ENCODE data around the gene TYMS. TPM values are rescaled to one million over a fixed set of nuclear protein-coding genes. Genes with fewer than 3 reads are reported as not detected.

Gene TYMS
- total and polyA plus RNA-seq, 10 of the 15 experiments (the other 5 are each of a cell fraction or from before 2014, with no cell fraction given), result 34.8 to 524 (median 219) TPM

GRCh38 chr18:657311-658000 is at the start of gene TYMS (continued):
- peak; percentile 54; the same call in 1 of the 2 replicates for TF ChIP-seq ZNF687 (IDR thresholded peaks at IDR 0.05)
- no peak for TF ChIP-seq ZBTB33 (IDR thresholded peaks at IDR 0.05)
- no peak for TF ChIP-seq NFYB (IDR thresholded peaks at IDR 0.05; ENCODE audit: insufficient read depth, low read depth, low read length)
- no peak for TF ChIP-seq RELA (IDR thresholded peaks at IDR 0.05; ENCODE audit: borderline replicate concordance, partially characterized antibody)
- no peak for TF ChIP-seq ETV6 (conservative IDR thresholded peaks at IDR 0.05 in 1 of 2, IDR thresholded peaks at IDR 0.05 in 1 of 2; ENCODE audit: borderline replicate concordance in 1 of 2, low read depth in 1 of 2)
- TF ChIP-seq ZBTB40 (IDR thresholded peaks at IDR 0.05; ENCODE audit: borderline replicate concordance), result no peak
- TF ChIP-seq CTCF (IDR thresholded peaks at IDR 0.05 in 2 of 3, conservative IDR thresholded peaks at IDR 0.05 in 1 of 3; ENCODE audit: control insufficient read depth in 2 of 3, extremely low read depth in 1 of 3, insufficient read depth in 1 of 3, low read depth in 3 of 3, low read length in 3 of 3), result no peak
- TF ChIP-seq RFX5 (IDR thresholded peaks at IDR 0.05; ENCODE audit: low read depth, low read length), result no peak
- TF ChIP-seq PBX3 (IDR thresholded peaks at IDR 0.05; ENCODE audit: insufficient replicate concordance, low read depth, low read length), result no peak
- TF ChIP-seq POLR2AphosphoS2 (IDR thresholded peaks at IDR 0.05; ENCODE audit: low read depth, low read length), result no peak
- 0 out of 2 replicates have a peak, but pooled peaks have one; percentile 3 for TF ChIP-seq POLR2AphosphoS5 (IDR thresholded peaks at IDR 0.05; ENCODE audit: low read length)

Measured in GM12878 (cell line).